ENCODE results near the gene C10orf105.

Gene C10orf105, protein sequence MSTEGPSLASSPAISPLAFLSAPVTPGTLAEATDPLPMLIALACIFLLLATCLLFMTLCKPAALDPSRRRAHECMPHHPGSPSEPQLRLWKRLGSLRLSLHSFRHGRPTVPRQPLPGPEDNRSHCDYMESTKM

DNA sequence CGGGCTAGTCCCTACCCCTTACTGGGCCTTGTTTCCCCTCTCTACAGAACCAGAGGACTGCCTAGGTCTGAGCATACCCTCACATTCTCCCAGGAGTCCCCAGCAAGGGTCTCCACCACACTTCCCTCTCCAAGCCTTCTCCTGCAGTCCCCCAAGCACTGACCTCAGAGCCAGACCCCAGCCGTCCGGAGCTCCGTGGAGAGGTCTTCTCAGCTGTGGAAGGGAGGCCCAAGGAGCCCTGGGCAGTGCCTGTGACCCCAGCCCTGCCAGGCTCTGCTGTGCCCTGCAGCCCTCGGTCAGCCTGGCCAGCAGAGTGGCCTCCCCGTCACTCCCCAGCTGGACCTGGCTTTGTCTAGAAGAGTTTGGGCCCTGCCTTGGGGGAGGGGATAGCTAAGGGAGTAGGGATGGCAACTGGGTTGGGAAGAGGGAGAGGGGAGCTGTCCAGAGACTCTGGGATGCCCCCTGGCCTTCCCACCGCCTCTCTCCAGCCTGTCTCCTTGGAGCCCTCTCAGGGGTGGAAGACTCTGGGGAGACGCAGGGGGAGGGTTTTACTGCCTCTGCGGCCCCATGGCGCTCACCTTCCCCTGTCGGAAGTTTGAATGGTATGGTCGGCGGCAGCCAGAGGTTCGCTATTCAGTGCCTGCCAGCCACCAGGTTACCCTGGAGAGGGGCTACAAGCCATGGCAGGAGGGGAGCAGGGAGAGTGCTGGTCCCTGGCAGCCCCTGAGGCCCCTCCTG, at the start of gene C10orf105:
C10orf105 (minus strand) TSS at position 315 of the 738 bp plus-strand sequence. CDS start 3,441 bp downstream, outside the sequence.
- no peak within 1 kb of the TSS for H3K9ac ChIP-seq (ENCODE audit: low read length)

DNA sequence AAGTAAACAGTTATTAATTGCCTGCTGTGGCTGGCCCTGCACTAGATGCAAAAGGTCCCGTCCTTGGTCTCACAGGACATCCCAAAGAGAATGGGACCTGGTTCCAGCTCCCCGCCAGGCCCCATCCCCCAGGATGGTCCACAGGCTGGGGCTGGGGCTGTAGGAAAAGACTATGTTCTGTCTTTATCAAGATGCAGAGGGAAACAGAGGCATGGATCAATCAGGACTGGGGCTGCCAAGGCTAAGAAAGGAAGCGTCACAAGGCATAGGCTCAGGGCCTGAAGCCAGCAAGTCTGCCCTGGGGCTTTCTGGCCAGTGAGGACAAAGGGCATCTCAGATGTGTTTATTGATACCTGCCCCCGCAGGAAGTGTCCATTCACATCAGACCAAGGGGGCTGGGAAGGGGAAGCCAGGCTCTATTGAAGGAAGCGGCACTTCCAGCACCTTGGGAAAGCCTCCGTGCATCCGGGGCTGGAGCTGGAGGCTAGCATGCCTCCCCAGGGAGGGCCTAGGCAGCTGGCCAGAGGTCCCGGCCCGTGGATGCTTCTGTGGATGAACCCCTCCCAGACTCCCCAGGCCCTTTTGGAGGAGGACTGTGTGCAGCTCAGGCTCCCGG, 48.0 kb upstream of the C10orf105 start:
- peaks cover 8% of the 10 kb centered on the region for H3K4me1 ChIP-seq (ENCODE audit: control insufficient read depth, insufficient read depth, low read length)
- H3K4me3 ChIP-seq (ENCODE audit: low read depth, low read length) = no peak overlapping the region
- no peaks in the 10 kb centered on the region for H3K9me3 ChIP-seq (ENCODE audit: control insufficient read depth, insufficient read depth, low read depth, low read length)
- H3K27ac ChIP-seq (ENCODE audit: low read depth, low read length) = no peak overlapping the region
- no peak overlapping the region for H3K9ac ChIP-seq (ENCODE audit: low read length)
- peaks cover 18% of the 10 kb centered on the region for H3K27me3 ChIP-seq (ENCODE audit: control insufficient read depth, insufficient read depth, low read length)
- H3K36me3 ChIP-seq (ENCODE audit: control insufficient read depth, insufficient read depth, low read length) = no peaks in the 10 kb centered on the region

More for the DNA sequence above, at the start of gene C10orf105:
- Histone ChIP-seq H3K27me3 (ENCODE audit: control insufficient read depth, insufficient read depth, low read length) (peaks cover 13% of the 10 kb centered on the region; the same call in 1 of the 2 replicates), H3K4me1 (ENCODE audit: control insufficient read depth, insufficient read depth, low read length) (peaks cover 11% of the 10 kb centered on the region), H3K36me3 (ENCODE audit: control insufficient read depth, insufficient read depth, low read length) (no peaks in the 10 kb centered on the region), H3K27ac (ENCODE audit: low read depth, low read length) (no peak within 1 kb of the TSS), H3K9me3 (ENCODE audit: control insufficient read depth, insufficient read depth, low read depth, low read length) (no peaks in the 10 kb centered on the region), H3K4me3 (ENCODE audit: low read depth, low read length) (no peak within 1 kb of the TSS)

- H3K4me3 ChIP-seq (ENCODE audit: low read depth, low read length) = no peak overlapping the region
- no peaks in the 10 kb centered on the region for H3K36me3 ChIP-seq (ENCODE audit: control insufficient read depth, insufficient read depth, low read length)
- H3K4me1 ChIP-seq (ENCODE audit: control insufficient read depth, insufficient read depth, low read length) = peaks cover 8% of the 10 kb centered on the region
- peaks cover 12% of the 10 kb centered on the region; the same call in 1 of the 2 replicates for H3K27me3 ChIP-seq (ENCODE audit: control insufficient read depth, insufficient read depth, low read length)
- no peak overlapping the region for H3K27ac ChIP-seq (ENCODE audit: low read depth, low read length)
- no peaks in the 10 kb centered on the region for H3K9me3 ChIP-seq (ENCODE audit: control insufficient read depth, insufficient read depth, low read depth, low read length)
- no peak overlapping the region for H3K9ac ChIP-seq (ENCODE audit: low read length)
Observed at GRCh38 chr10:71766717-71767419, 47.3 kb upstream of the C10orf105 start.

DNA sequence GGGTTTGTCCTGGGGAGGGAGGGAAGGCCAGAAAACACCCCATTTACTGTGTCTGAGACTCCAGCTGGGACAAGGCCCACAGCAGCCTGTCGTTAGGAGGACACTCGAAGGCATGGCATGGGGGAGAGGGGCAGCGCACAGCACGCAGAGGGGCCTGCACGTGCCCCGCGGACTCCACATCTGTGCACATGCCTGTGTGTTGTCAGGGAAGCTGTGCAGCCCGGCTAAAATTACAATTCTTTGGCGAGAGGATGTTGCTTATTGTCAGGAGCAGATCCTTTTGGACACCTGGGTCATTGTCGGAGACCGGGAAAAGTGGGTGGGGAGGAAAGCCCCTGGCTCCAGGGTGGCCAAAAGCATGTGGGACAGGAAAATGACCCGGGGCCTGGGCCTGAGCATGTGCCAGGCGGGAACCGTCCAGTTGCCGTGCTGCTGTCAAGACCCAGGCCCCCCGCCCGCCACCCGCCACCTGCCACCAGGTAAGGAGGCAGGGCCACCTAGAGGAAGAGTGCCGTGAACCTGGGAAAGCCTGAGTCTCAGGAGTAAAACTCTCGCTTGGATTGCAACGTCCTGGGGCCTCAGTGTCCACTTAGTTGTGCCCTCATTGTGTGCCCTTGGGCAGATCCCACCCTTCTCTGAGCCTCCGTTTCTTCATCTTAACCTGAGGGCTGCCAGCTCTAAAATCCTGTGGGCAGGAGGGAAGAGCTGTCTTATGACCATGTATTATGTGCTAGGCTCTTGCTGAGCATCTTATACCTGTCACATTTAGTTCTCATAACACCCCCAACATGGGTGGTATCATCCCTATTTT, 46.5 kb upstream of the C10orf105 start:
- Histone ChIP-seq H3K9ac (ENCODE audit: low read length) (no peak overlapping the region), H3K4me3 (ENCODE audit: low read depth, low read length) (no peak overlapping the region), H3K27me3 (ENCODE audit: control insufficient read depth, insufficient read depth, low read length) (peaks cover 4% of the 10 kb centered on the region; the same call in 1 of the 2 replicates), H3K4me1 (ENCODE audit: control insufficient read depth, insufficient read depth, low read length) (peaks cover 8% of the 10 kb centered on the region), H3K36me3 (ENCODE audit: control insufficient read depth, insufficient read depth, low read length) (no peaks in the 10 kb centered on the region), H3K27ac (ENCODE audit: low read depth, low read length) (no peak overlapping the region), H3K9me3 (ENCODE audit: control insufficient read depth, insufficient read depth, low read depth, low read length) (no peaks in the 10 kb centered on the region)

- Histone ChIP-seq H3K27ac (ENCODE audit: low read depth, low read length) (no peak overlapping the region), H3K27me3 (ENCODE audit: control insufficient read depth, insufficient read depth, low read length) (no peaks in the 10 kb centered on the region), H3K9ac (ENCODE audit: low read length) (no peak overlapping the region), H3K9me3 (ENCODE audit: control insufficient read depth, insufficient read depth, low read depth, low read length) (no peaks in the 10 kb centered on the region), H3K4me1 (ENCODE audit: control insufficient read depth, insufficient read depth, low read length) (peaks cover 8% of the 10 kb centered on the region), H3K4me3 (ENCODE audit: low read depth, low read length) (no peak overlapping the region), H3K36me3 (ENCODE audit: control insufficient read depth, insufficient read depth, low read length) (no peaks in the 10 kb centered on the region)
Observed at GRCh38 chr10:71765176-71765904, 45.8 kb upstream of the C10orf105 start.

DNA sequence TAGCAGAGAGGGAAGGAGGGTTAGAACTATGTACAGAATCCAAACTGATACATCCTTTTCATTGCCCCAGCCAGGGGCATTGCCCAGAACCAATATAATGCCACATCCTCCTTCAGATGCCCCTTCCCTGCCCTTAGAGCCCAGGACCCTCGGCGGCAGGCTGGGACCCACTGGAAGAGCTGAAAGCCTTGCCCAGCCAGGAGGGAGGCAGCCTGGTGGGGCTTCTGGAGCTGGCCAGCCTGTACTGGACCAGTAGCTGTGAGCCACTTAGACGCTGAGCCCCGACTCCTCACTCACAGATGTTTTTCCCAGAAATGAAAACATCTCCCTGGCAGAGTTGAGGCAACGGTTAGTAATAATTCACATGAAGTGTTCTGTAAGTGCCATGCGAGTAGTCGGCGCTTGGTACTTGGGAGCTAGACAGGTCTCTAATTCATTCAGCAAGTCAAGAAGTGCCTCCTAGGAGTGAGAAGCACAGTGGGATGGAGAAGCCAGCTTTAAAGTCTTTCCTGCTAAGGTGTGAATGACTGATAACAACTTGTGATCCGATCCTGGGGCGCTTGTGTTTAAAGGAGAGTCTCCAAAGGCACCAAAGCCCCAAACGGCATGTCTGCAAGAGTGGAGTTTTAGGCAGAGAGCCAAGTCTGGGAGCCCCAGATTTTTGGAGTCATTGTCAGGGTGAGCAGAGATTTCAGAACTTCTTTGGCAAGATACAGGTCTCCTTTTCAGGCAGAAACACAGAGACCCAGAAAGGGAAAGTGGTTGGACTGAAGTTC, 44.0 kb upstream of the C10orf105 start:
- no peak overlapping the region for H3K4me3 ChIP-seq (ENCODE audit: low read depth, low read length)
- no peaks in the 10 kb centered on the region for H3K27me3 ChIP-seq (ENCODE audit: control insufficient read depth, insufficient read depth, low read length)
- no peaks in the 10 kb centered on the region for H3K36me3 ChIP-seq (ENCODE audit: control insufficient read depth, insufficient read depth, low read length)
- H3K9ac ChIP-seq (ENCODE audit: low read length) = no peak overlapping the region
- no peak overlapping the region for H3K27ac ChIP-seq (ENCODE audit: low read depth, low read length)
- no peaks in the 10 kb centered on the region for H3K9me3 ChIP-seq (ENCODE audit: control insufficient read depth, insufficient read depth, low read depth, low read length)
- H3K4me1 ChIP-seq (ENCODE audit: control insufficient read depth, insufficient read depth, low read length) = peaks cover 8% of the 10 kb centered on the region

DNA sequence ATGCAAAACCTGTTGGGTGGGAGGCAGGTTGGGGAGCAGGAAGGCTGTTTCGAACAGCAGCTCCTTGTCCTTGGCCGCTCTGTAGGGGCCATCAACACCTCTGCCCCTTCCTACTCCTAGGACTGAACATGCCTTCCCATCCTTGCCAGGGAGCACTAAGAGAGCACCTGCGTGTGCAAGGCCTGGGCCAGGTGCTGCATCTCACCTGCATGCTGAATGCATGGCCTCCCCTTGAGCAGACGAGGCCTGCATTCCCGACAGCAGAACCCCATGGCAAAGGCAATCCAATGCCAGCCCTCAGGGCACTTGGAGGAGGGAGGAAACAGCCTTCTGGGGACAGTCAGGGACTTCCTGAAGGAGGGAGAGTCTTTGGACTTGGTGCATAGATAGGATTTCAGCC, 42.7 kb upstream of the C10orf105 start:
- Histone ChIP-seq H3K27me3 (ENCODE audit: control insufficient read depth, insufficient read depth, low read length) (no peaks in the 10 kb centered on the region), H3K4me1 (ENCODE audit: control insufficient read depth, insufficient read depth, low read length) (peaks cover 9% of the 10 kb centered on the region), H3K9me3 (ENCODE audit: control insufficient read depth, insufficient read depth, low read depth, low read length) (no peaks in the 10 kb centered on the region), H3K4me3 (ENCODE audit: low read depth, low read length) (no peak overlapping the region), H3K36me3 (ENCODE audit: control insufficient read depth, insufficient read depth, low read length) (no peaks in the 10 kb centered on the region), H3K9ac (ENCODE audit: low read length) (no peak overlapping the region), H3K27ac (ENCODE audit: low read depth, low read length) (no peak overlapping the region)

DNA sequence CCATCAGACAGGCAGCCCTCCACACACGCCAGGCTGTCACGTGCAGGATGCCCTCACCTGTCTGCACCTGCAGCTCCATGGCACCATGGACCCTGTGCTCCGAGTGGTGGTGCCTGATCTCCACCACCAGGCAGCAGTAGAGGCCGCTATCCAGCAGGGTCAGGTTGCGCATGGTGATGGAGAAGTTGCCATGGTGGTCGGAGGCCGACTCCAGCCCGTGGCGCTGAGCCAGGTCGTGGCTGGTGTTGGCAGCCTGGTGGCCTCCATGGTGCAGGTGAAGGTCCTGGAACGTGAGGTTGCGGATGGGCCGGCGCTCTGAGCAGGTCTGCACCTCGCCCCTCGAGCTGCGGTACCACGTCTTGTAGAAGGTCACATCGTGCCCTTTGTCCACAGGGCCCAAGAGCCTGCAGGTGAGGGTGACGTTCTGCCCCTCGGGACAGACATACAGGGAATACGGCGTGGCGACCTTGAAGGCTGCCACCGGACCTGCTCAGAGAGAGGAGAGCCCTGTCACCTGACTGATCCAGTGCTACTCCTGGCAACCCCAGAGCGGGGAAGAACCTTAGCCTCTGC, 42.0 kb upstream of the C10orf105 start:
- H3K9ac ChIP-seq (ENCODE audit: low read length) = no peak overlapping the region
- no peaks in the 10 kb centered on the region for H3K9me3 ChIP-seq (ENCODE audit: control insufficient read depth, insufficient read depth, low read depth, low read length)
- no peaks in the 10 kb centered on the region for H3K36me3 ChIP-seq (ENCODE audit: control insufficient read depth, insufficient read depth, low read length)
- H3K4me3 ChIP-seq (ENCODE audit: low read depth, low read length) = no peak overlapping the region
- no peaks in the 10 kb centered on the region for H3K27me3 ChIP-seq (ENCODE audit: control insufficient read depth, insufficient read depth, low read length)
- no peak overlapping the region for H3K27ac ChIP-seq (ENCODE audit: low read depth, low read length)
- H3K4me1 ChIP-seq (ENCODE audit: control insufficient read depth, insufficient read depth, low read length) = peaks cover 12% of the 10 kb centered on the region

DNA sequence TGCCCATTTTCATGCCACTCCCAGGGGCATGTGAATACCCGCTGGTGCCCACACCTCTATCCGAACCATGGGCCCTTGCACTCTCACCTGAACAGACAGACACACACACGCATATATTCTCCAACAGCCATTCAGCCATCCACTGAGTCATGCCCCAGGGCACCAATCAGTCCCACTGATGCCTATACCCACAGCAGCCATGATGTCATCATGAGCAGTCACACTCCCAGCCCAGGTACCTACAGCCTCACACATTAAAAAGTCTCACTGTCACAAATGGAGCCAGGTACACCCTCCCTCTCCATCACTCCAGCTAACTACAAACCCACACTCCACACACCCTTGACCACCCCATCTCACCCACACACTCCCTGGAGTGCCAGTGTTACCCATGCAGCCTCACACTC, 41.5 kb upstream of the C10orf105 start:
- no peak overlapping the region for H3K27ac ChIP-seq (ENCODE audit: low read depth, low read length)
- no peak overlapping the region for H3K9ac ChIP-seq (ENCODE audit: low read length)
- no peaks in the 10 kb centered on the region for H3K36me3 ChIP-seq (ENCODE audit: control insufficient read depth, insufficient read depth, low read length)
- no peaks in the 10 kb centered on the region for H3K27me3 ChIP-seq (ENCODE audit: control insufficient read depth, insufficient read depth, low read length)
- H3K9me3 ChIP-seq (ENCODE audit: control insufficient read depth, insufficient read depth, low read depth, low read length) = no peaks in the 10 kb centered on the region
- no peak overlapping the region for H3K4me3 ChIP-seq (ENCODE audit: low read depth, low read length)
- H3K4me1 ChIP-seq (ENCODE audit: control insufficient read depth, insufficient read depth, low read length) = peaks cover 13% of the 10 kb centered on the region
